DOHH2 (cell line): ENCODE results near the gene ZNF276.
"Not testable (repeated sequence)": the region's sequence is repeated elsewhere in the genome, so short reads cannot be mapped to it uniquely, and the experiment has no call there.

ENCODE experiments used
- CTCF ChIP-seq: fragments of 200-600 bp; sonication (generic); IDR thresholded peaks from one replicate; pipeline ENCODE4 v1.5.1; 2014; ENCODE audit warnings: antibody characterized with exemption, mild to moderate bottlenecking, low read depth, low read length; ENCODE audit not compliant: poor library complexity, severe bottlenecking
- EZH2phosphoT487 ChIP-seq: fragments of 200-600 bp; sonication (generic); IDR thresholded peaks from 2 replicates; pipeline ENCODE4 v1.6.1; 2017; ENCODE audit warnings: borderline replicate concordance, mild to moderate bottlenecking, antibody characterized with exemption, low read length, moderate library complexity, mixed read lengths

- TF ChIP-seq EZH2phosphoT487, CTCF: not testable (repeated sequence)
Observed at GRCh38 chr16:89699629-89700099, 21.7 kb upstream of the ZNF276 start.
